ENCODE results near the gene SHC2. TPM values are rescaled to one million over a fixed set of nuclear protein-coding genes. Genes with fewer than 3 reads are reported as not detected.

The SHC2 gene
- total RNA-seq, 1 donor from 2014 or later = 26.0 TPM

GRCh38 chr19:497491-497868 lies 36.6 kb upstream of the SHC2 start:
- Histone ChIP-seq H3K27ac (no peak overlapping the region), H3K36me3 (no peaks in the 10 kb centered on the region), H3K4me1 (peaks cover 11% of the 10 kb centered on the region), H3K4me3 (no peak overlapping the region), H3K9me3 (no peaks in the 10 kb centered on the region), H3K27me3 (peaks cover 16% of the 10 kb centered on the region)
- intact Hi-C loops (cut with DNase I) = no loop called here
- no peak for DNase-seq (ENCODE audit: extremely low spot score in 2 of 2)
- TF ChIP-seq POLR2A (IDR thresholded peaks at IDR 0.05) = no peak
- TF ChIP-seq, protein P1, sequence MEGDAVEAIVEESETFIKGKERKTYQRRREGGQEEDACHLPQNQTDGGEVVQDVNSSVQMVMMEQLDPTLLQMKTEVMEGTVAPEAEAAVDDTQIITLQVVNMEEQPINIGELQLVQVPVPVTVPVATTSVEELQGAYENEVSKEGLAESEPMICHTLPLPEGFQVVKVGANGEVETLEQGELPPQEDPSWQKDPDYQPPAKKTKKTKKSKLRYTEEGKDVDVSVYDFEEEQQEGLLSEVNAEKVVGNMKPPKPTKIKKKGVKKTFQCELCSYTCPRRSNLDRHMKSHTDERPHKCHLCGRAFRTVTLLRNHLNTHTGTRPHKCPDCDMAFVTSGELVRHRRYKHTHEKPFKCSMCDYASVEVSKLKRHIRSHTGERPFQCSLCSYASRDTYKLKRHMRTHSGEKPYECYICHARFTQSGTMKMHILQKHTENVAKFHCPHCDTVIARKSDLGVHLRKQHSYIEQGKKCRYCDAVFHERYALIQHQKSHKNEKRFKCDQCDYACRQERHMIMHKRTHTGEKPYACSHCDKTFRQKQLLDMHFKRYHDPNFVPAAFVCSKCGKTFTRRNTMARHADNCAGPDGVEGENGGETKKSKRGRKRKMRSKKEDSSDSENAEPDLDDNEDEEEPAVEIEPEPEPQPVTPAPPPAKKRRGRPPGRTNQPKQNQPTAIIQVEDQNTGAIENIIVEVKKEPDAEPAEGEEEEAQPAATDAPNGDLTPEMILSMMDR (IDR thresholded peaks at IDR 0.05) = no peak
- no peak for TF ChIP-seq POLR2AphosphoS5 (IDR thresholded peaks at IDR 0.05; ENCODE audit: insufficient read depth in 1 of 2, low read depth in 1 of 2)

GRCh38 chr19:496986-497385 lies 36.2 kb upstream of the SHC2 start:
- Histone ChIP-seq H3K36me3 (no peaks in the 10 kb centered on the region), H3K4me1 (peaks cover 11% of the 10 kb centered on the region), H3K4me3 (no peak overlapping the region), H3K9me3 (no peaks in the 10 kb centered on the region), H3K27ac (no peak overlapping the region), H3K27me3 (peaks cover 16% of the 10 kb centered on the region)
- DNase-seq (ENCODE audit: extremely low spot score in 2 of 2) = no peak
- TF ChIP-seq, protein P1 (IDR thresholded peaks at IDR 0.05) = no peak
- TF ChIP-seq POLR2A (IDR thresholded peaks at IDR 0.05) = no peak
- TF ChIP-seq POLR2AphosphoS5 (IDR thresholded peaks at IDR 0.05; ENCODE audit: insufficient read depth in 1 of 2, low read depth in 1 of 2) = no peak
- intact Hi-C loops (cut with DNase I) = no loop called here

DNA sequence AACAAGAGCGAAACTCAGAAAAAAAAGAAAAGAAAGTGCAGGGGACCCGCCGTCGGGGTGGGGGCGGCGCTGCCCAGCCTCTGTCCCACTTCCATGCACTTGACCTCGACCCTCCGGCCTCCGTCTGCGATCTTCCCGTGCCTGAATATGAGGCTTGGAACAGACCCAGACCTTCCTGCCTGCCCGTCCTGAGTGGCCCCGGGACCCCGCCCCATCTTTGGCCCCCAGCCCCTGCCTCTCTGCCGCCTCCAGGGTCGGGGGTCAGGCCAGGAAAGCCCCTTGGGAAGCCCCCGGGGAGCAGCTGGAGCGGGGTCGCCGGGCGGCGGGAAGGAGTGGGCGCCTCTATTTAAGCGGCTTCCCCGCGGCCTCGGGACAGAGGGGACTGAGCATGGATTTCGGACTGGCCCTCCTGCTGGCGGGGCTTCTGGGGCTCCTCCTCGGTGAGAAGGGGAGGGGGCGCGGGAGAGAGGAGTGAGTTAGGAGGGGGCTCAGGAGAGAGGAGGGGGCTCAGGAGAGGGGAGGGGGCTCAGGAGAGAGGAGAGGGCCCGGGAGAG lies 35.4 kb upstream of the SHC2 start, which contains the start of gene MADCAM1:
MADCAM1 (plus strand) TSS at position 375 of the 554 bp plus-strand sequence; CDS start at position 389, 14 bp downstream.
- H3K36me3 ChIP-seq = no peaks in the 10 kb centered on the region
- intact Hi-C loops (cut with DNase I) = no loop called here

DNA sequence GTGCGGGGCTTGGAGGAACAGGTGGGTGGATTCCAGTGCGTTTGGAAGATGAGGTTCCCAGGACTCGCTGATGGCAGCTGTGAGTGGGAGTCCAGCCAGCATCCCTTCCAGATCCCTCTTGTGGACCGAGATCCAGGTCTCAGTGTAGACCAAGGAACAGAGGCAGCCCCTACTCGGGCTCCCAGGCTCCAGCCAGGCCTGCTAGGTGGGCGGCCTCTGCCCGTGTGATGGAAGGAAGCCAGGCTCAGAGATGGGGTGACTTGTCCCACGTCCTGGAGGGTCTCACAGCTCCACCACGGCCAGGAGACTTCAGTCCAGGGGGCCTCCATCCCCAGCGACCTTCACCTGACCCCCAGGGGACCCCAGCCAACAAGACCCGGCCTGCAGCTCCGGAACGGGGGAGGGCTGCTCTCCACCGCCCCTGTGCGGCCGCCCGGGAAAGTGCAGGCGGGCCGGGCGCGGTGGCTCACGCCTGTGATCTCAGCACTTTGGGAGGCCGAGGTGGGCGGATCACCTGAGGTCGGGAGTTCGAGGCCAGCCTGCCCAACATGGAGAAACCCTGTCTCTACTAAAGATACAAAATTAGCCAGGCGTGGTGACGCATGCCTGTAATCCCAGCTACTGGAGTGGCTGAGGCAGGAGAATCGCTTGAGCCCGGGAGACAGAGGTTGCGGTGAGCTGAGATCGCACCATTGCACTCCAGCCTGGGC lies 34.7 kb upstream of the SHC2 start:
- intact Hi-C loops (cut with DNase I) = no loop called here
- H3K27me3 ChIP-seq = peaks cover 16% of the 10 kb centered on the region
- no peak overlapping the region for H3K27ac ChIP-seq

More for the DNA sequence above, 35.4 kb upstream of the SHC2 start, which contains the start of gene MADCAM1:
- DNase-seq (ENCODE audit: extremely low spot score in 2 of 2) = no peak
- peaks cover 11% of the 10 kb centered on the region for H3K4me1 ChIP-seq
- peaks cover 16% of the 10 kb centered on the region for H3K27me3 ChIP-seq
- TF ChIP-seq POLR2AphosphoS5 (IDR thresholded peaks at IDR 0.05; ENCODE audit: insufficient read depth in 1 of 2, low read depth in 1 of 2) = no peak
- TF ChIP-seq POLR2A (IDR thresholded peaks at IDR 0.05) = no peak
- TF ChIP-seq, protein P1 (IDR thresholded peaks at IDR 0.05) = no peak
- no peaks in the 10 kb centered on the region for H3K9me3 ChIP-seq
- H3K27ac ChIP-seq = no peak within 1 kb of the TSS
- no peak within 1 kb of the TSS for H3K4me3 ChIP-seq

More for the DNA sequence above, 34.7 kb upstream of the SHC2 start:
- TF ChIP-seq, protein P1 (IDR thresholded peaks at IDR 0.05) = peak in 2 of 3 experiments; percentile 17 to 41
- TF ChIP-seq POLR2A (IDR thresholded peaks at IDR 0.05) (no peak), POLR2AphosphoS5 (IDR thresholded peaks at IDR 0.05; ENCODE audit: insufficient read depth in 1 of 2, low read depth in 1 of 2) (no peak)
- H3K36me3 ChIP-seq = no peaks in the 10 kb centered on the region
- no peaks in the 10 kb centered on the region for H3K9me3 ChIP-seq
- peaks cover 11% of the 10 kb centered on the region for H3K4me1 ChIP-seq
- DNase-seq (ENCODE audit: extremely low spot score in 2 of 2) = no peak
- H3K4me3 ChIP-seq = no peak overlapping the region

All from vagina (tissue), 2 donors.